Stomach (tissue), 4 donors: ENCODE measurements around the gene FAM13B.

Source experiments
- EP300 ChIP-seq: sonication (generic); formaldehyde crosslinking; IDR thresholded peaks from one replicate; pipeline ENCODE4 v1.6.1; 2017; ENCODE audit warnings: antibody characterized with exemption
- POLR2A ChIP-seq, 4 donors: fragments of 450-650 bp; IDR thresholded peaks; one replicate each; pipeline ENCODE4 v1.6.1; 2016; ENCODE audit warnings: antibody characterized with exemption in 4 of 4, control low read depth in 2 of 4, mild to moderate bottlenecking in 1 of 4, moderate library complexity in 1 of 4
- POLR2AphosphoS5 ChIP-seq, 3 donors: sonication (generic); formaldehyde crosslinking; IDR thresholded peaks; one replicate each; pipeline ENCODE4 v1.6.1; 2016; ENCODE audit warnings: antibody characterized with exemption in 3 of 3
- TF ChIP-seq, protein P1 (sequence below), 7 experiments: fragments of 450-650 bp in 4 of 7; fragments of 200-600 bp in 3 of 7; sonication (generic) in 3 of 7; IDR thresholded peaks; one replicate each; pipeline ENCODE4 v1.5.1; 2016 to 2019; ENCODE audit warnings: antibody characterized with exemption in 7 of 7, control low read depth in 2 of 7, mild to moderate bottlenecking in 1 of 7

DNA sequence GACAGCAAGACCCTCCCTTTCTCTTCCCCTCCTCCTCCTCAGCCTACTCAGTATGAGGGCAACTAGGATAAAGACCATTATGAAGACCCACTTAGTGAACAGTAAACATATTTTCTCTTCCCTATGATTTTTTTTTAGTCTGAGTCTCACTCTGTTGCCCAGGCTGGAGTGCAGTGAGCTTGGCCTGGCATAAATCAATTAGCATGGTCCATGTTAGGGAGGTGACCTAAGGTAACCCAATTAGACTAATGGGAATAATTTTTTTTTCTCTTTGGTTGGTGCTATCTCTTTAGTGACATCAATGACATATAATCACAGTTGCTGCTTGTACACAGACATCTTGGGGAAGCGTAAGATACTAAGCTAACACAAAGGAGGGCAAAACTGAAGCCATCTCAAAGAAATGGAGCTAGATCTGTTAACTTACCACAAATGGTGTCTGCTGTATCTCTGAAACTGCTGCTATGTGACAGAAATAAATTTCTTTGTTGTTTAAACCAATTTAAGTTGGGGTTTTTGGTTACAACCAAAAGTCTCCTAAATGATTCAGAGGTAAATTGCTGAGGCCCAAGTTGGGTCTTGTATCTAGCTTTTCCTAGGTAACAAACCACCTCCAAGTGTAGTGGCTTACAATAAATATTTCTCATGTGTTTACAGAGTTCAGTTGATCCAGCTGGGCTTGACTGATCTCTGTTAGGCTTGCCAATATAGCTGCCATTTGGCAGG, 130.3 kb downstream of the FAM13B start:
- TF ChIP-seq, protein P1, sequence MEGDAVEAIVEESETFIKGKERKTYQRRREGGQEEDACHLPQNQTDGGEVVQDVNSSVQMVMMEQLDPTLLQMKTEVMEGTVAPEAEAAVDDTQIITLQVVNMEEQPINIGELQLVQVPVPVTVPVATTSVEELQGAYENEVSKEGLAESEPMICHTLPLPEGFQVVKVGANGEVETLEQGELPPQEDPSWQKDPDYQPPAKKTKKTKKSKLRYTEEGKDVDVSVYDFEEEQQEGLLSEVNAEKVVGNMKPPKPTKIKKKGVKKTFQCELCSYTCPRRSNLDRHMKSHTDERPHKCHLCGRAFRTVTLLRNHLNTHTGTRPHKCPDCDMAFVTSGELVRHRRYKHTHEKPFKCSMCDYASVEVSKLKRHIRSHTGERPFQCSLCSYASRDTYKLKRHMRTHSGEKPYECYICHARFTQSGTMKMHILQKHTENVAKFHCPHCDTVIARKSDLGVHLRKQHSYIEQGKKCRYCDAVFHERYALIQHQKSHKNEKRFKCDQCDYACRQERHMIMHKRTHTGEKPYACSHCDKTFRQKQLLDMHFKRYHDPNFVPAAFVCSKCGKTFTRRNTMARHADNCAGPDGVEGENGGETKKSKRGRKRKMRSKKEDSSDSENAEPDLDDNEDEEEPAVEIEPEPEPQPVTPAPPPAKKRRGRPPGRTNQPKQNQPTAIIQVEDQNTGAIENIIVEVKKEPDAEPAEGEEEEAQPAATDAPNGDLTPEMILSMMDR (IDR thresholded peaks at IDR 0.05), result no peak
- no peak for TF ChIP-seq POLR2A (IDR thresholded peaks at IDR 0.05)
- no peak for TF ChIP-seq POLR2AphosphoS5 (IDR thresholded peaks at IDR 0.05)
- no peak for TF ChIP-seq EP300
